Uterus (tissue), 2 donors: ENCODE data around the gene RAI14.

Experiments
- CTCF ChIP-seq, 4 experiments: fragments of 200-600 bp in 2 of 4; fragments of 450-650 bp in 2 of 4; sonication (generic) in 2 of 4; IDR thresholded peaks; one replicate each; pipeline ENCODE4 v1.5.1; 2016 to 2019; ENCODE audit warnings: antibody characterized with exemption in 4 of 4, mild to moderate bottlenecking in 2 of 4, moderate library complexity in 1 of 4
- POLR2A ChIP-seq, 2 donors: fragments of 450-650 bp; IDR thresholded peaks; one replicate each; pipeline ENCODE4 v1.6.1; 2016; ENCODE audit warnings: antibody characterized with exemption in 2 of 2, mild to moderate bottlenecking in 1 of 2, moderate library complexity in 1 of 2

DNA sequence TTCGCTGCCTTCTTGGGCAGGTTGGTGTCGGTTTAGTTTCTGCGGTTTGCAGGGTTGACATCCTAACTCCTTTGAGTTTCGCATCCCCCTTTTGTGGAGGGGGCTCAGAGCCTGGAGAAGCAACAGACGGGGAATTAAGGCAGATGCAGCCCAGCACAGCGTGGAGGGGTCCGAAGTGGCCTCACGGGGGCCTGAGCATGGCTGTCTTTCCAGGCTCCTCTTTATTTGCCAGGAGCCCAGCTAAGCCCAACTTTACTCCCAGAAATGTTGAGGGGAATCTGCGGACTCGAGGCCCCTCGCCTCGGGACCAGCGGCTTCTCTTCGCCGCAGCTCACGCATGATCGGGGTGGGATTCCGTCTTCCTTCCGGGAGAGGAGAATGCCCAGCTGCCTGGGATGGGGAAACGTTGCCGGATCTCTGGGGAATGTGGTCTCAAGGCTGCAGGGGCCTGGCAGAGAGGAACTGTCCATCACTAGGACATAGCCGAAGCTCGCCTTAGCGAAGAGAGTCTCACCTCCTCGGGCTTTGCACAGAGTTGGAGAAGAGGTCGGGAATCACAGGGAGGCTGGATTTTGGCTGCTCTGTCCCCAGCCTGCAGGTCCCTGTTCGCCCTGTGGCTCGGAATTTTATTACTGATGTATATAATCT, 1.3 kb downstream of the RAI14 start:
- TF ChIP-seq CTCF (IDR thresholded peaks at IDR 0.05): no peak
- TF ChIP-seq POLR2A (IDR thresholded peaks at IDR 0.05): no peak
